NCI-H2107 (cell line): ENCODE measurements around the gene LMX1A.

Source experiments
- DNase-seq: peaks from one replicate; lab custom pipeline; 2025; lab: John Stamatoyannopoulos, UW

The LMX1A gene

GRCh38 chr1:165367375-165367993, 11.0 kb upstream of the LMX1A start:
- peak; percentile 64 for DNase-seq

GRCh38 chr1:165365341-165365740, 8.8 kb upstream of the LMX1A start:
- DNase-seq: no peak

DNA sequence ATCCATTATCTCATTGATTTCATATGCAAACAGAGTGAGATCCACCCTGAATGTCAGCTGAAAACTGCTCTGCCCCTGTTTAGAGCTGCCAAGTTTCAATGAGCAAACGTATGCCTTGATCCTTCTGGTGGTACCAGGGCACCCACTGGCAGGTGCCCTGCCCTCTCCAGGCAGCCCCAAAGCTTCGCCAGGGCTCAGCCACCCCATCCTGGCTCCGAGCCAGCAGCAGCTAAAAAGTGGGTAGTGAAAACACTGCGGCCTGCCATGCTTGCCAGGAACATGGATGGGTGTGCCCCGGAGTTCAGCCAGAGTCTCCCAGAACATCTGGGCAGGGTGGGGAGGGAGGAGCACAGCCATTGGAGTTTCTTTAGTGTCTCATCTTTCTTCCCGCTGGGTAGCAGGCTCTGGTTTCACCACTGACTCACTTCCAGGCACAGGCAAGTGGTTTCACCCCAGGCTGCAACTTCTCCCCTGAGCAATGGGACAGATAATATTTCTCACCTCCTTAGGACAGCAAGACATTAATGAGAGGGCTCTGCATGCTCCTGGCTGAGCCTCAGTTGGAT, 8.1 kb upstream of the LMX1A start:
- DNase-seq: no peak

DNA sequence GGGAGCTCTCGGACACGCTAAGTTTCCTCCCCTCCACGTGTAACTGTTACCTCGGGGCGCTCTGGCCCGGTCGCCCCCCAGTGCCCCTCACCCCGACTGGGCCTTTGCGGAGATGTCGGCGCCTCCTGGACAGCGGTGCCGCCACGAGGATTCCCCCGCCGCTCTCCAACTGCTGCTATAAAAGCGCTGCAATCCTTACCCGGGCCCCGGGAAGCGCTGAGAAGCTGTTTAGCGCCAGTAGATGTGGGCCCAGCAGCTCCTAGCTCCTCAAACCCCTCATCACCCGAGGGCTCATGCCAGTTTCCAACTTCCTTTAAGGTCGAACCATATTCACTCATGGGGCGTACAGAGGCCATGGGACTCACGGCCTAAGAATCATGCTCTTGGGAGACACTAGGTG, 361 bp upstream of the LMX1A start:
- DNase-seq: no peak

- DNase-seq: no peak
Measured at GRCh38 chr1:165355139-165355976, 1.2 kb downstream of the LMX1A start.

- DNase-seq: no peak
Measured at GRCh38 chr1:165354739-165355138, 1.8 kb downstream of the LMX1A start.

- no peak for DNase-seq
Measured at GRCh38 chr1:165353731-165354671, 2.5 kb downstream of the LMX1A start.

- no peak for DNase-seq
Measured at GRCh38 chr1:165352442-165353293, 3.8 kb downstream of the LMX1A start.

DNA sequence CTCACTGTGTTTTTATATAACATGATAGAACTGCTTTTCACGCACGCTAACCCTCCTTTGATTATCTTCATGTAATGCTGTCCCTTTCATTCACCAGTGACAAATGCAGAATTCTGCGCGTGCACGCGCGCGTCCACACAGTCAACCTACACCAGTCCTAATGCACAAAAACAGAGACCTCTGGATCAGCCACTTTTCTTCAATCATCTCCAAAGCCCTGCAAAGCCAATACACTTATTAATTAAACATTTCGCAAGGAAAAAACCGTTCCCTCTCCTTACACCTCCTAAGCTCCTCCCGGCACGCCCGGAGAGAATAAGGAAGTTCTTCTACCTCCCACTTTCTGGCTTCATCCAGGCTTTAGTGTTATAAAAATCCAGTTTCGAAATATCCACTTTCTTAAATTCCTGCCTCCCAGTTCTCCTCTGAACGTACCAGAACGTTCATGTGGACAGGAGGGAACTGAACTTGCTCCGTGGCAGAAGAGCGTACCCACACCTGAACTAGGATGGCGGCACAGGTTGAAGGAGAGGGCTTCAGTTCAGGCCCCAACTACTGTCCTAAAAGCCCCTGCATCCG, 4.6 kb downstream of the LMX1A start:
- DNase-seq: no peak

- no peak for DNase-seq
Measured at GRCh38 chr1:165350840-165351239, 5.7 kb downstream of the LMX1A start.

DNA sequence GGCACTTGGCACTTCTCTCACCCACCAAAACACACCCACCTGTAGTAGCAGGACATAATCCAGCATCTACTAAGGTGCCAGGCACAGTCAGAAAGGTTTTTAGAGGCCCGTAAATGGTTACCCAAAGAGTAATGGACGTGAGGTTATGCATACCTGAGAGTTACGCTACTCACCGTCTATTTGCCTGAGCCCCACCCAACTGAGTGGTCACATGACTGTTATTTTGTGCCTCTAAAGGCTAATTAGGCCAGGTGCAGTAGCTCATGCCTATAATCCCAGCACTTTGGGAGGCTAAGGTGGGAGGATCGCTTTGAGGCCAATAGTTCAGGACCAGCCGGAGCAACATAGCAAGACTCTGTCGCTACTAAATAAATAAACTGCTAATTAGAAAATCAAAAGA, 11.0 kb downstream of the LMX1A start:
- DNase-seq: no peak

DNA sequence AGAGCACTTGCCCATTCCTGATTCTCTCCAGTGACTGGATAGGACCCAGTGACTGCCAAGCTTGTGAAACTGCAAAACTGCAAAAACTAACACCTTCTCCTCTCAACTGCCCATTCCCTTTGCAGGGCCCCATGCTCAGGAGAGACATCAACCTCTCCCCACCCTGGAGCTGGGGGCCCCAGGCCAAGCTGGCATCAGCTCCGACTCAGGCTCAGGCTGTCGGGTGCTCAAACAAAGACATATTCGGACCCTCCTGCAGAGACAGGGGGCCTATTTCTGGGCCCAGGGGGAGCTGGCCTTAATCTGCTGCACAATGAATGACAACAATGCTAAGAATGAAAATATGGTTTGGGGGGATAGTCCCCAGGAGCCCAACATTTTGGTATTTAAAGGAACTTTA, 11.8 kb downstream of the LMX1A start:
- no peak for DNase-seq

DNA sequence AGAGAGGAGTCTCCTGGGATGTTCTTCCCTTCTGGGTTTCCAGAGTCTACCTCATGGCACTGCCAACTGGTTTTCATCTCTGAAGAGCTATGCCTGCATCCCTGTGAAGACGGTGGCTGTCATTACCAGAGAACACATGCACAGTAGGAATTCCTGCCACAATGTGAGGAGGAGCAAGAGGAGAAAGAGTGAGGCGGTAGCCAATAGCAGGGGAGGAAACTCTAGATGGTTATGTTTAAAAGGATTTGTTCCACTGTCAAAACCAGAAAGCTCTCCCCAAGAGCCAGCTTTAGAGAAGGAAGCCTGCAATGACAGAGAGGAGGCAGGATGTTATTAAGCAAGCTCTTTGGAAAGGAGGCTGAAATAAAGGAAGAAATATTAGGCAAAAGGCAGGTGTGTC, 12.3 kb downstream of the LMX1A start:
- DNase-seq: no peak

DNA sequence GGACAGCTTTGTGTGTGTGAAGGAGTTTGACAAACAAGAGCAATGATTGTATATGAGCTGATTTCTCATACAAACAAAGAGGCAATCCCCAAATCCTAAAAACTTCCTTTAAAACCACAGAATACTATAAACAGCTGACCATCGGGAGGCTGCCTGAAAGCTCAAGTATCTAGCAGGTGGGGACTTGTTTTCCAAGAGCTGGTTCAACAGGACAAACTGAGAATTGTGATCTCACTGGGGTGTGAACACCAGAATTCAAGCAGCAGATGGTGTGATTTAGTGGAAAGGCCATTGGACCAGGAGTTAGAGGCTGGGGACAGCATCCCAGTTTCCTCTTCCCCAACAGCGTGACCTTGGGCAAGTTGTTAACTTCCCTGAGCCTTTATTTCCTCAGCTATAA, 13.9 kb downstream of the LMX1A start:
- DNase-seq: no peak

GRCh38 chr1:165342168-165342567, 14.3 kb downstream of the LMX1A start:
- DNase-seq: no peak

GRCh38 chr1:165339164-165339563, 17.4 kb downstream of the LMX1A start:
- DNase-seq: no peak

DNA sequence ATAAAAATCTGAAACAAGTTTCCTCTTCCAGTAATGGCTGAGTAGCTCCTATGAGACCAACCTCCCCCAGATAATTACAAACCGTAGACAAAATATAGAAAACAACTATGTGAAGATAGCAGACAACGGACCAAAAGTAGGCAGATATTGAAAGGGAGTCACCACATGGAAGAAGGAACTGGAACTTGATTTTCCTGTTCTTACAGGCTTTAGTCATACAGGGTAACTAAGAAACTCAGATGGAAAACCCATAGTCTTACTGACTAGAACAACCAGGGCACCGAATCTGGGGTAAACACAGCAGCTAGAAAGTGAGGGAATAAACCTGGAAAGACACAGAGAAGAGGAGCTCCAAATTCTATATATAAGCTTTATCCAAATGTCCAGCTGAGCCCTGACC, 26.0 kb downstream of the LMX1A start:
- DNase-seq: no peak

DNA sequence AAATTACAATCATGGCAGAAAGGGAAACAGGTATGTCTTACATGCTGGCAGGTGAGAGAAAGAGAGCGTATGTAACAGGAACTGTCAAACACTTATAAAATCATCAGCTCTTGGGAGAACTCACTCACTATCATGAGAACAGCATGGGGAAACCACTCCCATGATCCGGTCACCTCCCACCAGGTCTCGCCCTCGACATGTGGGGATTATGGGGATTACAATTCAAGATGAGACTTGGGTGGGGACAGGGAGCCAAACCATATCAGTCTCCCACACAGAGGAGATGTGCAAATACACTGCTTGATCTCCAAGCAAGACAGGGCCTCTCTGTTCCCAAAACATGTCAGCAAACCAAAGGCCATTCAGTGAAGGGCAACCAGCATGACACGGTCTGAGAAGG, 27.4 kb downstream of the LMX1A start:
- no peak for DNase-seq

DNA sequence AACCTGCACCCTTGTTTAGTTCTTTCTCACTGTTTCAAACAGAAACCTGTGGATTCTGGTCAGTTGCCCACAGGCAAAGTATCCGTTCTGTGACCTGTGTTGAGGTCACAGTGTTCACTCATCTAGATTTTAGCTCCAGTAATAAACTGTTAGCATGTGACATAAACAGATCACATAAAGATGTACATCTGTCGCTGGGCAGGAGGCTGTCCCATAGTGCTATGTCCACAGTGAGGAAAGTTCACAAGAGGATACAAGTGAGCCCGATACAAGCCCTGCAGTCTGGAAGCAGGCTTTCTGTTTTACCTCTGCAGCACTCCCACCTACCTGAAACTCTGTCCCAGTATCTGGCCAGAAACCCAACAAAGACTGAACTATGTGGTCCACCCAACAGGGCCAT, 28.4 kb downstream of the LMX1A start:
- DNase-seq: no peak

DNA sequence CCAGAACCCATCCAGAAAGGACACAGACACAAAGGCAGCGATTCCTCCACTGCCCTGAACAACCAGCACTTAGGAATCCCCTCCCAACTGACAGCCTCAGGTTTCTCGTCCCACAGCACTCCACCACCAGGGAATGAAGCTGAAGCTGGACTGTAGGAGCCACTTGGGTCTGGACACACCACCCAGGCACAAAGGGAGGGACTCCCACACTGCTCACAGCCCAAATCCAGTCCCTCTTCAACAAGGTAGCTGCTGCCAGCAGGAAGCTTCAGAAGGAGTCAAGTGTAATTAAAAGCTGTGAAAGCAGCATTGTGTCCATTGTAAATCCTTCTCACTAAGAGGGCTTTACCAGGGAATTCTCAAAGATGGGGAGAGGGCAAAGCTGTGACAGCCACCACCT, 29.0 kb downstream of the LMX1A start:
- DNase-seq: no peak
